ENCODE results near the gene WDTC1. TPM values are rescaled to one million over a fixed set of nuclear protein-coding genes. Genes with fewer than 3 reads are reported as not detected.
"Not testable (repeated sequence)": the region's sequence is repeated elsewhere in the genome, so short reads cannot be mapped to it uniquely, and the experiment has no call there.

The WDTC1 gene
- total RNA-seq, 1 donor from 2014 or later, result 50.4 TPM

GRCh38 chr1:27220096-27220495 lies 14.3 kb upstream of the WDTC1 start:
- Mint-ChIP-seq H3K4me3 (ENCODE audit: unreplicated experiment) (no peak overlapping the region), H3K27me3 (ENCODE audit: unreplicated experiment) (peaks cover 3% of the 10 kb centered on the region), H3K4me1 (ENCODE audit: unreplicated experiment) (no peaks in the 10 kb centered on the region), H3K27ac (ENCODE audit: unreplicated experiment) (no peak overlapping the region), H3K36me3 (ENCODE audit: unreplicated experiment) (no peaks in the 10 kb centered on the region), H3K9me3 (ENCODE audit: unreplicated experiment) (no peaks in the 10 kb centered on the region)
- no peak for DNase-seq (ENCODE audit: extremely low spot score, unreplicated experiment)
- no peak for TF ChIP-seq CTCF (IDR thresholded peaks at IDR 0.05)

GRCh38 chr1:27220702-27221497 lies 13.5 kb upstream of the WDTC1 start:
- not testable (repeated sequence) for H3K9me3 Mint-ChIP-seq (ENCODE audit: unreplicated experiment)

GRCh38 chr1:27225621-27226020 lies 8.8 kb upstream of the WDTC1 start:
- H3K9me3 Mint-ChIP-seq (ENCODE audit: unreplicated experiment), result no peaks in the 10 kb centered on the region
- no peak overlapping the region for H3K4me3 Mint-ChIP-seq (ENCODE audit: unreplicated experiment)
- H3K4me1 Mint-ChIP-seq (ENCODE audit: unreplicated experiment), result no peaks in the 10 kb centered on the region
- H3K27ac Mint-ChIP-seq (ENCODE audit: unreplicated experiment), result no peak overlapping the region
- H3K36me3 Mint-ChIP-seq (ENCODE audit: unreplicated experiment), result no peaks in the 10 kb centered on the region
- no peak for TF ChIP-seq CTCF (IDR thresholded peaks at IDR 0.05)
- DNase-seq (ENCODE audit: extremely low spot score, unreplicated experiment), result no peak
- no peaks in the 10 kb centered on the region for H3K27me3 Mint-ChIP-seq (ENCODE audit: unreplicated experiment)

More at GRCh38 chr1:27220702-27221497, 13.5 kb upstream of the WDTC1 start:
- DNase-seq (ENCODE audit: extremely low spot score, unreplicated experiment); H3K27ac Mint-ChIP-seq (ENCODE audit: unreplicated experiment); H3K27me3 Mint-ChIP-seq (ENCODE audit: unreplicated experiment); H3K4me1 Mint-ChIP-seq (ENCODE audit: unreplicated experiment); H3K36me3 Mint-ChIP-seq (ENCODE audit: unreplicated experiment); H3K4me3 Mint-ChIP-seq (ENCODE audit: unreplicated experiment): not testable (repeated sequence)

- no peaks in the 10 kb centered on the region for H3K9me3 Mint-ChIP-seq (ENCODE audit: unreplicated experiment)
- H3K36me3 Mint-ChIP-seq (ENCODE audit: unreplicated experiment), result no peaks in the 10 kb centered on the region
- DNase-seq (ENCODE audit: extremely low spot score, unreplicated experiment), result no peak
- no peaks in the 10 kb centered on the region for H3K4me1 Mint-ChIP-seq (ENCODE audit: unreplicated experiment)
- no peak overlapping the region for H3K4me3 Mint-ChIP-seq (ENCODE audit: unreplicated experiment)
- TF ChIP-seq CTCF (IDR thresholded peaks at IDR 0.05), result no peak
- no peak overlapping the region for H3K27ac Mint-ChIP-seq (ENCODE audit: unreplicated experiment)
- no peaks in the 10 kb centered on the region for H3K27me3 Mint-ChIP-seq (ENCODE audit: unreplicated experiment)
Measured at GRCh38 chr1:27227765-27228164, 6.7 kb upstream of the WDTC1 start.

- TF ChIP-seq CTCF (IDR thresholded peaks at IDR 0.05), result no peak
- no peaks in the 10 kb centered on the region for H3K27me3 Mint-ChIP-seq (ENCODE audit: unreplicated experiment)
- H3K4me1 Mint-ChIP-seq (ENCODE audit: unreplicated experiment), result peaks cover 25% of the 10 kb centered on the region
- peak overlapping the region; percentile 93 for H3K4me3 Mint-ChIP-seq (ENCODE audit: unreplicated experiment)
- no peaks in the 10 kb centered on the region for H3K9me3 Mint-ChIP-seq (ENCODE audit: unreplicated experiment)
- no peaks in the 10 kb centered on the region for H3K36me3 Mint-ChIP-seq (ENCODE audit: unreplicated experiment)
- DNase-seq (ENCODE audit: extremely low spot score, unreplicated experiment), result no peak
- peak overlapping the region; percentile 76 for H3K27ac Mint-ChIP-seq (ENCODE audit: unreplicated experiment)
Measured at GRCh38 chr1:27233667-27234048, 774 bp upstream of the WDTC1 start.
